HCT116 (cell line): Measurements from ENCODE around the gene HGF. TPM values are rescaled to one million over a fixed set of nuclear protein-coding genes. Genes with fewer than 3 reads are reported as not detected.

ENCODE experiments used
- ATAC-seq: fragments of 200-7000 bp; cut with Tn5 transposase; 2 replicates; pipeline ENCODE4 v1.9.1; 2020; ENCODE audit warnings: mild to moderate bottlenecking, moderate library complexity
- Bru-seq: library from RNA; stranded (reverse); fragments of 400-500 nt; gene quantifications from one replicate; lab custom pipeline; 2021; lab: Mats Ljungman, UMichigan
- BruChase-seq, 2 experiments: library from RNA; stranded (reverse); fragments of 400-500 nt; gene quantifications; one replicate each; lab custom pipeline; 2021; lab: Mats Ljungman, UMichigan
- BruUV-seq: library from RNA; stranded (reverse); fragments of 400-500 nt; replicated peaks from 2 replicates; lab custom pipeline; 2021; lab: Mats Ljungman, UMichigan
- CTCF ChIA-PET: fragments of 300-600 bp; sonication (Branson Sonifier 250); formaldehyde crosslinking; loops from one replicate; lab custom pipeline; 2021; ENCODE audit warnings: antibody characterized with exemption; lab: Charles Lee
- POLR2A ChIA-PET: fragments of 300-600, 350-600 bp; sonication (Branson Sonifier 250); formaldehyde crosslinking; loops from one replicate; lab custom pipeline; 2021; ENCODE audit warnings: antibody characterized with exemption; lab: Charles Lee
- RAD21 ChIA-PET, 2 experiments: fragments of 300-600 bp; sonication (Branson Sonifier 250); formaldehyde crosslinking; loops; one replicate each; lab custom pipeline; 2023; ENCODE audit warnings: low total read pairs in 2 of 2; ENCODE audit not compliant: uncharacterized antibody in 2 of 2, unreplicated experiment in 2 of 2, low non-redundant PET in 1 of 2; lab: Charles Lee
- DNase-seq: peaks from one replicate; pipeline ENCODE4 v3.0.0-alpha.2; 2010; ENCODE audit warnings: low read depth, low spot score
- H2AFZ ChIP-seq: fragments of 200-600 bp; shearing (Covaris generic), sonication (generic); 2 replicates; pipeline ENCODE4 v1.6.1; 2017; ENCODE audit warnings: low read depth, mixed run types, mixed read lengths, antibody characterized with exemption, low read length; ENCODE audit not compliant: poor library complexity, severe bottlenecking
- H3K27ac ChIP-seq: 2 replicates; pipeline ENCODE4 v1.5.1; 2012; ENCODE audit warnings: low read depth, low read length
- H3K27me3 ChIP-seq: fragments of 200-600 bp; sonication (generic); 2 replicates; pipeline ENCODE4 v1.6.1; 2016; ENCODE audit warnings: mixed run types, low read length, mixed read lengths; ENCODE audit not compliant: insufficient read depth
- H3K36me3 ChIP-seq, 2 experiments: fragments of 200-500 bp in 1 of 2; fragments of 200-600 bp in 1 of 2; sonication (Bioruptor generic) in 1 of 2; sonication (generic) in 1 of 2; 2 replicates each; pipeline versions ENCODE4 v1.5.1 to v1.6.1; 2014 to 2016; ENCODE audit warnings: low read length in 2 of 2, inconsistent platforms in 1 of 2, mixed read lengths in 1 of 2, mixed run types in 1 of 2; ENCODE audit not compliant: insufficient read depth in 2 of 2, control insufficient read depth in 1 of 2
- H3K4me1 ChIP-seq, 2 experiments: fragments of 200-600 bp in 1 of 2; sonication (generic) in 1 of 2; 2 replicates each; pipeline versions ENCODE4 v1.5.1 to v1.6.1; 2012 to 2017; ENCODE audit warnings: low read length in 2 of 2, inconsistent platforms in 1 of 2, mild to moderate bottlenecking in 1 of 2, mixed read lengths in 1 of 2, mixed run types in 1 of 2, moderate library complexity in 1 of 2; ENCODE audit not compliant: insufficient read depth in 2 of 2, control insufficient read depth in 1 of 2
- H3K4me2 ChIP-seq: fragments of 200-600 bp; sonication (generic); 2 replicates; pipeline ENCODE4 v1.6.1; 2017; ENCODE audit warnings: mixed run types, low read length, mixed read lengths
- H3K4me3 ChIP-seq, 2 experiments: fragments of 200-600 bp in 1 of 2; sonication (generic) in 1 of 2; replicated peaks in 1 of 2; 2 replicates each; pipeline ENCODE4 v1.5.1; 2011 to 2016; ENCODE audit warnings: low read length in 2 of 2, control low read depth in 1 of 2, low read depth in 1 of 2, mild to moderate bottlenecking in 1 of 2, mixed read lengths in 1 of 2, mixed run types in 1 of 2
- H3K79me2 ChIP-seq: fragments of 200-600 bp; sonication (generic); 2 replicates; pipeline ENCODE4 v1.6.1; 2017; ENCODE audit warnings: mild to moderate bottlenecking, mixed run types, low read length, moderate library complexity, mixed read lengths; ENCODE audit not compliant: insufficient read depth
- H3K9ac ChIP-seq: fragments of 200-600 bp; sonication (generic); 2 replicates; pipeline ENCODE4 v1.6.1; 2016; ENCODE audit warnings: low read length, mixed read lengths
- H3K9me2 ChIP-seq: fragments of 200-600 bp; sonication (generic), shearing (Covaris generic); 2 replicates; pipeline ENCODE4 v1.6.1; 2017; ENCODE audit warnings: mixed run types, mild to moderate bottlenecking, moderate library complexity; ENCODE audit not compliant: insufficient read depth
- H3K9me3 ChIP-seq, 2 experiments: fragments of 200-500 bp in 1 of 2; fragments of 200-600 bp in 1 of 2; sonication (Bioruptor generic) in 1 of 2; sonication (generic) in 1 of 2; 2 replicates each; pipeline ENCODE4 v1.6.1; 2014 to 2017; ENCODE audit warnings: low read length in 2 of 2, mixed read lengths in 2 of 2, inconsistent platforms in 1 of 2, low read depth in 1 of 2, mild to moderate bottlenecking in 1 of 2, mixed run types in 1 of 2, moderate library complexity in 1 of 2; ENCODE audit not compliant: control insufficient read depth in 1 of 2, insufficient read depth in 1 of 2
- H4K20me1 ChIP-seq: fragments of 200-600 bp; sonication (generic), shearing (Covaris generic); 2 replicates; pipeline ENCODE4 v1.6.1; 2017; ENCODE audit warnings: mixed run types, mild to moderate bottlenecking, moderate library complexity; ENCODE audit not compliant: insufficient read depth
- ELF1 ChIP-seq: IDR thresholded peaks from 2 replicates; pipeline ENCODE4 v1.6.1; 2012; ENCODE audit warnings: low read depth, borderline replicate concordance
- EZH2phosphoT487 ChIP-seq: fragments of 200-600 bp; IDR thresholded peaks from 2 replicates; pipeline ENCODE4 v1.6.1; 2018; ENCODE audit warnings: antibody characterized with exemption, borderline replicate concordance
- RAD21 ChIP-seq: IDR thresholded peaks from 2 replicates; pipeline ENCODE4 v1.6.1; 2012; ENCODE audit warnings: low read depth, mild to moderate bottlenecking
- SP1 ChIP-seq: IDR thresholded peaks from 2 replicates; pipeline ENCODE4 v1.6.1; 2012; ENCODE audit warnings: low read depth
- SRF ChIP-seq: IDR thresholded peaks from 2 replicates; pipeline ENCODE4 v1.6.1; 2012; ENCODE audit warnings: low read depth
- ZNF274 ChIP-seq: fragments of 200-500 bp; sonication (Bioruptor generic); IDR thresholded peaks from 2 replicates; pipeline ENCODE4 v1.6.1; 2014; ENCODE audit warnings: mild to moderate bottlenecking, low read depth, low read length, inconsistent platforms
- intact Hi-C: fragments of 100-400 bp; cut with micrococcal nuclease; formaldehyde crosslinking; loops from 2 replicates; pipeline ENCODE4 v1.10.0; 2022
- long read RNA-seq: library from polyadenylated mRNA; unstranded; transcript quantifications from one replicate; pipeline ENCODE4 v2.0.0, GENCODE V29; 2021; ENCODE audit not compliant: unreplicated experiment
- polyA plus RNA-seq: library from polyadenylated mRNA; unstranded; fragments of >200 nt; gene quantifications from 2 replicates; pipeline ENCODE4 v1.2.1, GENCODE V29; 2012; ENCODE audit warnings: missing spikeins
- total RNA-seq: library from RNA; stranded (reverse); gene quantifications from one replicate; pipeline ENCODE4 v1.2.1, GENCODE V29; 2021; ENCODE audit not compliant: unreplicated experiment
- TF ChIP-seq, protein P1 (sequence below): IDR thresholded peaks from 2 replicates; pipeline ENCODE4 v1.6.1; 2012
- TF ChIP-seq, protein P2 (sequence below), 3 experiments: fragments of 200-600 bp in 1 of 3; sonication (generic) in 1 of 3; IDR thresholded peaks in 2 of 3; conservative IDR thresholded peaks in 1 of 3; 2 replicates each; pipeline ENCODE4 v1.5.1; 2012 to 2017; ENCODE audit warnings: low read depth in 2 of 3, low read length in 2 of 3, antibody characterized with exemption in 1 of 3, borderline replicate concordance in 1 of 3, control low read depth in 1 of 3, mild to moderate bottlenecking in 1 of 3, mixed read lengths in 1 of 3, mixed run types in 1 of 3, moderate library complexity in 1 of 3; ENCODE audit not compliant: insufficient read depth in 1 of 3
- TF ChIP-seq, protein P3 (sequence below): IDR thresholded peaks from 2 replicates; pipeline ENCODE4 v1.6.1; 2012
- TF ChIP-seq, protein P4 (sequence below): IDR thresholded peaks from 2 replicates; pipeline ENCODE4 v1.6.1; 2011; ENCODE audit warnings: mild to moderate bottlenecking, low read length, moderate library complexity; ENCODE audit not compliant: insufficient replicate concordance; ENCODE audit errors: extremely low read depth

HGF gene
- 0.15 TPM for total RNA-seq
- not detected in 2 replicates for polyA plus RNA-seq
- Bru-seq, nascent RNA: not detected
- not detected for BruChase-seq, experiment 1, labeled RNA remaining after a 6-hour chase
- BruChase-seq, experiment 2, labeled RNA remaining after a 2-hour chase: not detected
- long read RNA-seq: 0 reads

DNA sequence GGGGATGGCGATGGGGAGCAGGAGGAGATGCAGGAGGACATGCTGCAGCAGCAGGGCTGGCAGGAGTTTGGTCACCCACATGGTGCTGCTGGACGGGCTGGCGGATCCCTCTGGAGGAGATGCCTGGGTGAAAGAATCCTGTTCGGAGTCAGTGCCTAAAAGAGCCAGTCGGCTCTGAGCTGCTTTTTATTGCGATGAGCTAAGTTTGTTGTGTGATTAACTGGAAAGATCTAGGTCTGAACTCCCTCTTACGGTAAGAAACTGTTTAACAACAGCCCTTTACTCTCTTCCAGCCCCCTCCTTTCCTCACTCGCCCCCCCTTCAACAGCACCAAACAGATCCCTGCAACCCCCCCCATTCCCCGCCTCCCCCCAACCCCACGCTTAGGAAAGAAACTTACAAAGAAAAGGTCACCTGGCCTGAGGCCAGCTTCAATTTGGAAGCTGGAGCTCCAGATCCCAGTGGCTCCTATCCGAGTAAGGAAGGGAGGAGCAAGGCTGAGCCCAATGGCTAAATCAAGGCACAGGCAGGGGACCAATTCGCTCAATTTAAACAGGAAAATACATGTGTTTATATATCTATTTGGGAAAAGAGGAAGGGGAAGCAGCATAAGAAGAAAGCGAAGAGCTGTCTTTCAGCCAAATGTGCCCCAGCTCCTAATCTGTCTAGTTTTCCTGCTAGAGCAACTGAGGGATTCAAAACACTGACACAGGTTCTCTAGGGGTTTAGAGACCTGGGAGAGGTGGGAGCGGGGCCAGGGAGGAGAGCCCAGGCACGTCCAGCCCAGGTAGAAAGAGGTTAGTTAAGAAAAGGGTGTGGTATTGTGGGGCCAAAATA is at the start of gene HGF:
Gene HGF (minus strand): TSS at position 157 of the 837 bp plus-strand sequence. CDS start 76 bp downstream, at position 81.
- Histone ChIP-seq H3K4me1 (no peaks in the 10 kb centered on the region), H3K36me3 (no peaks in the 10 kb centered on the region), H3K27me3 (no peaks in the 10 kb centered on the region), H3K79me2 (no peaks in the 10 kb centered on the region), H3K9ac (no peak within 1 kb of the TSS), H3K4me2 (no peak within 1 kb of the TSS), H3K9me2 (no peaks in the 10 kb centered on the region), H4K20me1 (no peaks in the 10 kb centered on the region), H2AFZ (no peak within 1 kb of the TSS), H3K27ac (no peak within 1 kb of the TSS), H3K9me3 (no peaks in the 10 kb centered on the region), H3K4me3 (no peak within 1 kb of the TSS)
- no peak for ATAC-seq
- no TSS peak for BruUV-seq
- no peak for DNase-seq
- intact Hi-C loops: no loop called here
- POLR2A ChIA-PET: no interaction called here
- TF ChIP-seq RAD21 (no peak), SRF (no peak), ZNF274 (no peak), ELF1 (no peak), SP1 (no peak), EZH2phosphoT487 (no peak)
- TF ChIP-seq, protein P1, sequence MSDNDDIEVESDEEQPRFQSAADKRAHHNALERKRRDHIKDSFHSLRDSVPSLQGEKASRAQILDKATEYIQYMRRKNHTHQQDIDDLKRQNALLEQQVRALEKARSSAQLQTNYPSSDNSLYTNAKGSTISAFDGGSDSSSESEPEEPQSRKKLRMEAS: no peak
- TF ChIP-seq, protein P2, sequence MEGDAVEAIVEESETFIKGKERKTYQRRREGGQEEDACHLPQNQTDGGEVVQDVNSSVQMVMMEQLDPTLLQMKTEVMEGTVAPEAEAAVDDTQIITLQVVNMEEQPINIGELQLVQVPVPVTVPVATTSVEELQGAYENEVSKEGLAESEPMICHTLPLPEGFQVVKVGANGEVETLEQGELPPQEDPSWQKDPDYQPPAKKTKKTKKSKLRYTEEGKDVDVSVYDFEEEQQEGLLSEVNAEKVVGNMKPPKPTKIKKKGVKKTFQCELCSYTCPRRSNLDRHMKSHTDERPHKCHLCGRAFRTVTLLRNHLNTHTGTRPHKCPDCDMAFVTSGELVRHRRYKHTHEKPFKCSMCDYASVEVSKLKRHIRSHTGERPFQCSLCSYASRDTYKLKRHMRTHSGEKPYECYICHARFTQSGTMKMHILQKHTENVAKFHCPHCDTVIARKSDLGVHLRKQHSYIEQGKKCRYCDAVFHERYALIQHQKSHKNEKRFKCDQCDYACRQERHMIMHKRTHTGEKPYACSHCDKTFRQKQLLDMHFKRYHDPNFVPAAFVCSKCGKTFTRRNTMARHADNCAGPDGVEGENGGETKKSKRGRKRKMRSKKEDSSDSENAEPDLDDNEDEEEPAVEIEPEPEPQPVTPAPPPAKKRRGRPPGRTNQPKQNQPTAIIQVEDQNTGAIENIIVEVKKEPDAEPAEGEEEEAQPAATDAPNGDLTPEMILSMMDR (IDR thresholded peaks at IDR 0.05 in 2 of 3, conservative IDR thresholded peaks at IDR 0.05 in 1 of 3; ENCODE audit: borderline replicate concordance in 1 of 3, insufficient read depth in 1 of 3, low read depth in 2 of 3, low read length in 2 of 3): no peak
- TF ChIP-seq, protein P3, sequence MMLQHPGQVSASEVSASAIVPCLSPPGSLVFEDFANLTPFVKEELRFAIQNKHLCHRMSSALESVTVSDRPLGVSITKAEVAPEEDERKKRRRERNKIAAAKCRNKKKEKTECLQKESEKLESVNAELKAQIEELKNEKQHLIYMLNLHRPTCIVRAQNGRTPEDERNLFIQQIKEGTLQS: no peak
- TF ChIP-seq, protein P4, sequence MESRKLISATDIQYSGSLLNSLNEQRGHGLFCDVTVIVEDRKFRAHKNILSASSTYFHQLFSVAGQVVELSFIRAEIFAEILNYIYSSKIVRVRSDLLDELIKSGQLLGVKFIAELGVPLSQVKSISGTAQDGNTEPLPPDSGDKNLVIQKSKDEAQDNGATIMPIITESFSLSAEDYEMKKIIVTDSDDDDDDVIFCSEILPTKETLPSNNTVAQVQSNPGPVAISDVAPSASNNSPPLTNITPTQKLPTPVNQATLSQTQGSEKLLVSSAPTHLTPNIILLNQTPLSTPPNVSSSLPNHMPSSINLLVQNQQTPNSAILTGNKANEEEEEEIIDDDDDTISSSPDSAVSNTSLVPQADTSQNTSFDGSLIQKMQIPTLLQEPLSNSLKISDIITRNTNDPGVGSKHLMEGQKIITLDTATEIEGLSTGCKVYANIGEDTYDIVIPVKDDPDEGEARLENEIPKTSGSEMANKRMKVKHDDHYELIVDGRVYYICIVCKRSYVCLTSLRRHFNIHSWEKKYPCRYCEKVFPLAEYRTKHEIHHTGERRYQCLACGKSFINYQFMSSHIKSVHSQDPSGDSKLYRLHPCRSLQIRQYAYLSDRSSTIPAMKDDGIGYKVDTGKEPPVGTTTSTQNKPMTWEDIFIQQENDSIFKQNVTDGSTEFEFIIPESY: no peak
- RAD21 ChIA-PET: no interaction called here
- CTCF ChIA-PET: no interaction called here
